ENCODE data around the gene TBXAS1. TPM values are rescaled to one million over a fixed set of nuclear protein-coding genes. Genes with fewer than 3 reads are reported as not detected.

TBXAS1 gene
- total and polyA plus RNA-seq, 2 donors (not counting 3 experiments of a cell fraction or from before 2014, with no cell fraction given), result 2.1 to 4.3 TPM

- H3K4me1 ChIP-seq (ENCODE audit: control insufficient read depth, extremely low read depth, insufficient read depth, low read length), result no peaks in the 10 kb centered on the region
- H3K9ac ChIP-seq (replicated peaks; ENCODE audit: extremely low read depth, insufficient read depth, low read length), result no peak overlapping the region
- H3K9me1 ChIP-seq (replicated peaks; ENCODE audit: control insufficient read depth, extremely low read depth, insufficient read depth, low read length), result no peaks in the 10 kb centered on the region
- H3K79me2 ChIP-seq (ENCODE audit: control insufficient read depth, insufficient read depth, low read length), result no peaks in the 10 kb centered on the region
- H3K9me3 ChIP-seq (replicated peaks; ENCODE audit: control insufficient read depth, insufficient read depth, low read length), result no peaks in the 10 kb centered on the region
- FAIRE-seq (no peak), DNase-seq (ENCODE audit: low read depth, low spot score) (no peak)
- intact Hi-C loops (cut with micrococcal nuclease), result no loop called here
- dilution Hi-C loops (cut with MboI; ENCODE audit: extremely low pct_ligation_motif_present, low sequenced_read_pairs), result no loop called here
- CTCF ChIA-PET, result no interaction called here
- no TSS peak for BruUV-seq (replicated peaks)
- TF ChIP-seq, protein P1, sequence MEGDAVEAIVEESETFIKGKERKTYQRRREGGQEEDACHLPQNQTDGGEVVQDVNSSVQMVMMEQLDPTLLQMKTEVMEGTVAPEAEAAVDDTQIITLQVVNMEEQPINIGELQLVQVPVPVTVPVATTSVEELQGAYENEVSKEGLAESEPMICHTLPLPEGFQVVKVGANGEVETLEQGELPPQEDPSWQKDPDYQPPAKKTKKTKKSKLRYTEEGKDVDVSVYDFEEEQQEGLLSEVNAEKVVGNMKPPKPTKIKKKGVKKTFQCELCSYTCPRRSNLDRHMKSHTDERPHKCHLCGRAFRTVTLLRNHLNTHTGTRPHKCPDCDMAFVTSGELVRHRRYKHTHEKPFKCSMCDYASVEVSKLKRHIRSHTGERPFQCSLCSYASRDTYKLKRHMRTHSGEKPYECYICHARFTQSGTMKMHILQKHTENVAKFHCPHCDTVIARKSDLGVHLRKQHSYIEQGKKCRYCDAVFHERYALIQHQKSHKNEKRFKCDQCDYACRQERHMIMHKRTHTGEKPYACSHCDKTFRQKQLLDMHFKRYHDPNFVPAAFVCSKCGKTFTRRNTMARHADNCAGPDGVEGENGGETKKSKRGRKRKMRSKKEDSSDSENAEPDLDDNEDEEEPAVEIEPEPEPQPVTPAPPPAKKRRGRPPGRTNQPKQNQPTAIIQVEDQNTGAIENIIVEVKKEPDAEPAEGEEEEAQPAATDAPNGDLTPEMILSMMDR (IDR thresholded peaks at IDR 0.05; ENCODE audit: extremely low read depth in 1 of 2, insufficient read depth in 1 of 2, low read depth in 1 of 2, low read length in 2 of 2), result no peak
- no peak for TF ChIP-seq JUN (IDR thresholded peaks at IDR 0.05; ENCODE audit: borderline replicate concordance, insufficient read depth, insufficient read length, low read depth)
- TF ChIP-seq MYC (IDR thresholded peaks at IDR 0.05; ENCODE audit: low read depth, low read length), result no peak
- no peak for TF ChIP-seq MAX (IDR thresholded peaks at IDR 0.05; ENCODE audit: insufficient read depth, insufficient read length)
- no peak for TF ChIP-seq GATA2 (IDR thresholded peaks at IDR 0.05; ENCODE audit: insufficient read depth, insufficient read length, low read depth, low read length)
- TF ChIP-seq EZH2 (IDR thresholded peaks at IDR 0.05; ENCODE audit: borderline replicate concordance, low read depth, low read length, severe bottlenecking), result no peak
- no peak for TF ChIP-seq POLR2AphosphoS5 (IDR thresholded peaks at IDR 0.05; ENCODE audit: insufficient read depth, low read depth, low read length)
- no peak for TF ChIP-seq POLR2A (IDR thresholded peaks at IDR 0.05; ENCODE audit: low read depth, low read length)
- TF ChIP-seq FOS (IDR thresholded peaks at IDR 0.05; ENCODE audit: borderline replicate concordance, insufficient read depth, low read length), result no peak
- no peak overlapping the region for H3K4me2 ChIP-seq (ENCODE audit: insufficient read depth, low read length)
- H3K27me3 ChIP-seq (ENCODE audit: control insufficient read depth in 2 of 2, insufficient read depth in 2 of 2, low read length in 2 of 2), result peaks cover 0 to 2% of the 10 kb centered on the region in 2 experiments
- no peak overlapping the region for H3K27ac ChIP-seq (ENCODE audit: insufficient read depth, low read depth, low read length)
- no peaks in the 10 kb centered on the region for H3K36me3 ChIP-seq (ENCODE audit: control insufficient read depth in 2 of 2, extremely low read depth in 1 of 2, insufficient read depth in 2 of 2, low read length in 2 of 2)
- H3K4me3 ChIP-seq (replicated peaks in 1 of 3; ENCODE audit: insufficient read depth in 1 of 3, low read depth in 1 of 3, low read length in 3 of 3), result no peak overlapping the region
- no peak overlapping the region for H2AFZ ChIP-seq (ENCODE audit: low read depth, low read length)
- no peaks in the 10 kb centered on the region for H4K20me1 ChIP-seq (replicated peaks; ENCODE audit: control insufficient read depth, extremely low read depth, insufficient read depth, low read length)
- POLR2A ChIA-PET, result no interaction called here
Measured at GRCh38 chr7:139923090-139923489, 94.0 kb downstream of the TBXAS1 start.
